IMR-90 (cell line): Measurements from ENCODE around the gene MTOR.

Experiments used
- BHLHE40 ChIP-seq: fragments of 150-350 bp; IDR thresholded peaks from 2 replicates; pipeline ENCODE4 v1.6.1; 2016; ENCODE audit warnings: mild to moderate bottlenecking, low read depth, low read length
- CEBPB ChIP-seq: IDR thresholded peaks from 2 replicates; pipeline ENCODE4 v1.6.1; 2012; ENCODE audit warnings: low read depth, low read length, improper control_type of control experiment
- CTCF ChIP-seq: conservative IDR thresholded peaks from 2 replicates; pipeline ENCODE4 v1.5.1; 2012; ENCODE audit warnings: mild to moderate bottlenecking, low read depth, low read length, improper control_type of control experiment
- MXI1 ChIP-seq: IDR thresholded peaks from 2 replicates; pipeline ENCODE4 v1.6.1; 2012; ENCODE audit warnings: low read depth, mild to moderate bottlenecking, low read length, moderate library complexity, borderline replicate concordance
- POLR2A ChIP-seq: IDR thresholded peaks from 2 replicates; pipeline ENCODE4 v1.6.1; 2012; ENCODE audit warnings: mild to moderate bottlenecking, low read depth, low read length
- RAD21 ChIP-seq: IDR thresholded peaks from 2 replicates; pipeline ENCODE4 v1.6.1; 2012; ENCODE audit warnings: low read length, improper control_type of control experiment
- RCOR1 ChIP-seq: IDR thresholded peaks from 2 replicates; pipeline ENCODE4 v1.6.1; 2012; ENCODE audit warnings: mild to moderate bottlenecking, low read length, improper control_type of control experiment; ENCODE audit not compliant: insufficient replicate concordance
- RFX5 ChIP-seq: IDR thresholded peaks from 2 replicates; pipeline ENCODE4 v1.8.0; 2012; ENCODE audit warnings: low read depth, mild to moderate bottlenecking, low read length, moderate library complexity
- SMC3 ChIP-seq: fragments of 150-350 bp; IDR thresholded peaks from 2 replicates; pipeline ENCODE4 v1.6.1; 2016; ENCODE audit warnings: low read depth, mild to moderate bottlenecking, antibody characterized with exemption, low read length, moderate library complexity
- USF2 ChIP-seq: fragments of 150-350 bp; IDR thresholded peaks from 2 replicates; pipeline ENCODE4 v1.6.1; 2017; ENCODE audit warnings: mild to moderate bottlenecking, antibody characterized with exemption, low read length, low read depth

GRCh38 chr1:11207898-11208611, 54.3 kb downstream of the MTOR start:
- TF ChIP-seq RFX5, result no peak
- TF ChIP-seq CTCF, result no peak
- TF ChIP-seq POLR2A, result no peak
- no peak for TF ChIP-seq MXI1
- no peak for TF ChIP-seq CEBPB
- no peak for TF ChIP-seq USF2
- TF ChIP-seq SMC3, result no peak
- no peak for TF ChIP-seq RAD21
- TF ChIP-seq RCOR1, result no peak
- TF ChIP-seq BHLHE40, result no peak
